ENCODE data around the gene SMTNL2. TPM values are rescaled to one million over a fixed set of nuclear protein-coding genes. Genes with fewer than 3 reads are reported as not detected.

The SMTNL2 gene
- total and polyA plus RNA-seq, 9 of the 15 experiments (the other 6 are each of a cell fraction or from before 2014, with no cell fraction given): not detected

- CTCF ChIA-PET (ENCODE audit: low intra/inter-chr PET ratio): no interaction called here
- no peak for TF ChIP-seq MLX (CRISPR knock-in tag; conservative IDR thresholded peaks at IDR 0.05)
- no peak for TF ChIP-seq ATF6 (CRISPR knock-in tag; IDR thresholded peaks at IDR 0.05)
- TF ChIP-seq RBM17 (IDR thresholded peaks at IDR 0.05; ENCODE audit: borderline replicate concordance, low read depth, low read length): no peak
- no peak for TF ChIP-seq MXD1 (CRISPR knock-in tag; IDR thresholded peaks at IDR 0.05; ENCODE audit: borderline replicate concordance, poor library complexity, severe bottlenecking)
- TF ChIP-seq FOXK1 (CRISPR knock-in tag; IDR thresholded peaks at IDR 0.05; ENCODE audit: borderline replicate concordance): no peak
- no peak for TF ChIP-seq ID3 (CRISPR knock-in tag; IDR thresholded peaks at IDR 0.05)
- no peak for TF ChIP-seq ID3 (tag; IDR thresholded peaks at IDR 0.05)
- TF ChIP-seq CREB3 (tag; conservative IDR thresholded peaks at IDR 0.05; ENCODE audit: low read depth): no peak
- TF ChIP-seq AFF4 (CRISPR knock-in tag; IDR thresholded peaks at IDR 0.05): no peak
- TF ChIP-seq SMAD3 (CRISPR knock-in tag; conservative IDR thresholded peaks at IDR 0.05): no peak
These were observed 28.2 kb upstream of the SMTNL2 start for GRCh38 chr17:4555873-4556759.

More at GRCh38 chr17:4555873-4556759, 28.2 kb upstream of the SMTNL2 start:
- no peak for FAIRE-seq
- Histone ChIP-seq H3K4me1 (replicated peaks in 1 of 2; ENCODE audit: control insufficient read depth in 2 of 2, insufficient read depth in 2 of 2, low read length in 2 of 2) (peaks cover 3 to 35% of the 10 kb centered on the region in 2 experiments; a peak in 4 of 5 replicates), H3K79me2 (ENCODE audit: control insufficient read depth, insufficient read depth, low read length) (peaks cover 38% of the 10 kb centered on the region), H3K36me3 (ENCODE audit: control insufficient read depth, insufficient read depth, low read length) (peaks cover 30% of the 10 kb centered on the region; the same call in 2 of the 3 replicates), H3K27ac (ENCODE audit: extremely low read depth, low read depth, low read length) (peak overlapping the region; percentile 83), H3K4me3 (peak overlapping the region; percentile 62), H2AFZ (ENCODE audit: low read depth, low read length) (peak overlapping the region; percentile 98), H4K20me1 (replicated peaks; ENCODE audit: control insufficient read depth, insufficient read depth, low read length) (no peaks in the 10 kb centered on the region), H3K9me3 (replicated peaks; ENCODE audit: control insufficient read depth, insufficient read depth, low read depth, low read length) (no peaks in the 10 kb centered on the region), H3K9ac (ENCODE audit: insufficient read depth in 1 of 2, low read depth in 2 of 2, low read length in 2 of 2) (peak overlapping the region; percentile 76 to 77), H3K4me2 (ENCODE audit: insufficient read depth, low read length) (peak overlapping the region; percentile 91), H3K27me3 (ENCODE audit: control insufficient read depth in 2 of 2, insufficient read depth in 2 of 2, low read length in 2 of 2) (no peaks in the 10 kb centered on the region), H3K9me1 (ENCODE audit: control insufficient read depth, insufficient read depth, low read length) (no peaks in the 10 kb centered on the region)
- no TSS peak for BruUV-seq (replicated peaks)
- intact Hi-C loops (cut with micrococcal nuclease): no loop called here
- no peak for DNase-seq (ENCODE audit: extremely low read depth in 1 of 4, low spot score in 3 of 4)
- ATAC-seq: no peak
- POLR2A ChIA-PET: interaction anchor here (0.5 to 1.4 kb wide), 4 partner anchors 18 to 620 kb away, joined by 3 to 5 read pairs (median 3); no protein-coding TSS in a partner anchor
- in situ Hi-C loops (cut with MboI): no loop called here
- WGBS (ENCODE audit: insufficient coverage, low coverage, missing lambda C conversion rate): 67% methylated on average over 10 of the region's 17 CpGs
